ENCODE data around the gene TTC28.

Gene TTC28

GRCh38 chr22:28034760-28035401 is 644.8 kb downstream of the TTC28 start:
- no peak for FAIRE-seq

- no peak for FAIRE-seq
Observed at GRCh38 chr22:28034145-28034759, 645.4 kb downstream of the TTC28 start.

GRCh38 chr22:28032861-28033260 is 646.8 kb downstream of the TTC28 start:
- no peak for FAIRE-seq

- FAIRE-seq = no peak
Observed at GRCh38 chr22:28031383-28031922, 648.2 kb downstream of the TTC28 start.

- no peak for FAIRE-seq
Observed at GRCh38 chr22:28030473-28030872, 649.2 kb downstream of the TTC28 start.

GRCh38 chr22:28029956-28030355 is 649.7 kb downstream of the TTC28 start:
- no peak for FAIRE-seq

- peak; percentile 12 for FAIRE-seq
Observed at GRCh38 chr22:28029201-28029948, 650.3 kb downstream of the TTC28 start.

GRCh38 chr22:28027453-28028448 is 651.9 kb downstream of the TTC28 start:
- FAIRE-seq = no peak

- FAIRE-seq = no peak
Observed at GRCh38 chr22:28025866-28026575, 653.6 kb downstream of the TTC28 start.

GRCh38 chr22:28025333-28025732 is 654.3 kb downstream of the TTC28 start:
- no peak for FAIRE-seq

- no peak for FAIRE-seq
Observed at GRCh38 chr22:28024422-28024888, 655.2 kb downstream of the TTC28 start.

- FAIRE-seq = no peak
Observed at GRCh38 chr22:28023774-28024173, 655.9 kb downstream of the TTC28 start.

GRCh38 chr22:28023036-28023435 is 656.6 kb downstream of the TTC28 start:
- no peak for FAIRE-seq

GRCh38 chr22:28021998-28022660 is 657.5 kb downstream of the TTC28 start:
- FAIRE-seq = no peak

GRCh38 chr22:28021116-28021997 is 658.3 kb downstream of the TTC28 start:
- no peak for FAIRE-seq

GRCh38 chr22:28019881-28020861 is 659.5 kb downstream of the TTC28 start:
- FAIRE-seq = no peak

GRCh38 chr22:28019360-28019759 is 660.3 kb downstream of the TTC28 start:
- FAIRE-seq = no peak

GRCh38 chr22:28018461-28018927 is 661.1 kb downstream of the TTC28 start:
- FAIRE-seq = no peak

GRCh38 chr22:28017859-28018258 is 661.8 kb downstream of the TTC28 start:
- no peak for FAIRE-seq
